KOPT-K1 (cell line): Measurements from ENCODE around the gene FGF8.

ENCODE experiments used
- H3K27ac ChIP-seq: fragments of 200-600 bp; sonication (generic); 2 replicates; pipeline ENCODE4 v1.5.1; 2016; ENCODE audit warnings: antibody characterized with exemption, mild to moderate bottlenecking, low read depth, low read length; ENCODE audit not compliant: poor library complexity, severe bottlenecking
- H3K36me3 ChIP-seq: fragments of 200-600 bp; sonication (generic); 2 replicates; pipeline ENCODE4 v1.5.1; 2017; ENCODE audit warnings: antibody characterized with exemption, mild to moderate bottlenecking, low read length, moderate library complexity; ENCODE audit not compliant: insufficient read depth
- H3K9me3 ChIP-seq: fragments of 200-600 bp; sonication (generic); 2 replicates; pipeline ENCODE4 v1.5.1; 2017; ENCODE audit warnings: antibody characterized with exemption, low read length, mild to moderate bottlenecking; ENCODE audit not compliant: insufficient read depth, poor library complexity, severe bottlenecking

FGF8 gene

GRCh38 chr10:101775273-101776160 lies at the start of gene FGF8:
Gene FGF8, minus strand, starts transcription at chr10:101776114. Its CDS starts 214 bp downstream, at chr10:101775900.
- Histone ChIP-seq H3K36me3 (peaks cover 5% of the 10 kb centered on the region; the same call in 1 of the 2 replicates), H3K9me3 (no peaks in the 10 kb centered on the region), H3K27ac (no peak within 1 kb of the TSS)

DNA sequence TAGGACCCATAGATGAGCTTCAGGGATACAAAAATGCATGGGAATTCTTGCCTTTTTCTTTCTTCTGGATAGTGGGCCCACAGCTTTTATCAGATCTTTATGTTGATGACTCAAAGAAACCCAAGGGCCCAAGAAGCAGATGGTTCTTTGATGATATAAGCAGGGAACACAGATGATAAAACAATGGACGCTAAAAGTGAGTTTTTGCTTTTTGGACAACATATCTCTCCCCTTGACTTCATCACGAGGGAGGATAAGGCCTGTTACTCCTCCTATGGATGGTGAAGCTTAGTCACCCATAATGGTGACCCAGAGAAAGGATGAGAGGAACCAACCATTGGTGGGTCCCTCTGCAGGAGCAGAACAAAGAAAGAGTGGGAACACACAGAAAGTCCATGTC lies 48.8 kb upstream of the FGF8 start:
- Histone ChIP-seq H3K9me3 (no peaks in the 10 kb centered on the region), H3K27ac (no peak overlapping the region), H3K36me3 (no peaks in the 10 kb centered on the region)

DNA sequence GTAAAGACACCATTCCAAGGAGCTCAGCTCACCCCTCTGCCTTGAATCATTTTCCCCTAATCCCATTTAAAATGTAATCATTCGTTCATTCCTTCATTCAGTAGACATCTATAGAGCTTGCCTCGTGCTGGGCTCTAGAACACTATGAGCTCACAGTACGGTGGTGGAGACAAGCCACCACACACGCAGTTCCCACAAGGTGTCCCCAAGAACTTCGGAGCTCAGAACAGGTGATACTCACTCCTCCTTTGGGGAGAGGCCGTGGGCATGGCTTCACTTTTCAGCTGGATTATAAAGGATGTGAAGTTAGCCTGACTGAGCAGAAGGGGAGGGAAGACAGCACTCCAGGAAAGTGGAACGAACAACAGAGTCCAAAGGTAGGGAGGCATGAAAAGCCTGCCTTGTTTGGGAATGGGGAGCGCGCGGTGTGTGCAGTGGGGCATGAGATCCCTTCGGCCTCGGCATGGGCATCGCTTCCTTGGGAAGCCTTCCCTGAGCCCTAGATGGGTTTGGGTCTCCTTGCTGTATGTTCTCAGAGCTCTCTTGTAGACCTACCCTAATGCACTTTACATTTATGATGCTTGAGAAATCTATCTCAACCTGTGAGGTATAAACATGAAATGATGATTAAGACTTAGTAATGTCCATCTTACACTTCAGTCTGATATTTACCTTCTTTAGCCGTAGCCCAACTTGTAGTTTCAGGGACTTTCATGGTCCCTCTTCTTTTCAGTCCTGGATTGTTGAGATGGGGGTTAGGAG lies 43.1 kb upstream of the FGF8 start:
- Histone ChIP-seq H3K27ac (peak overlapping the region; percentile 81), H3K36me3 (0 out of 2 replicates have a peak, but pooled peaks cover 5% of the 10 kb centered on the region), H3K9me3 (no peaks in the 10 kb centered on the region)

- H3K27ac ChIP-seq = peak within 1 kb of the TSS; percentile 81
- no peaks in the 10 kb centered on the region for H3K9me3 ChIP-seq
- H3K36me3 ChIP-seq = peaks cover 8% of the 10 kb centered on the region
Observed at GRCh38 chr10:101818119-101818871, 42.4 kb upstream of the FGF8 start, which contains the start of gene OGA. Gene OGA, minus strand, starts transcription at chr10:101818444. Its CDS starts 422 bp downstream, at chr10:101818022.

- H3K27ac ChIP-seq = peak overlapping the region; percentile 81
- no peaks in the 10 kb centered on the region for H3K9me3 ChIP-seq
- peaks cover 15% of the 10 kb centered on the region for H3K36me3 ChIP-seq
Observed at GRCh38 chr10:101817337-101818118, 41.6 kb upstream of the FGF8 start.

DNA sequence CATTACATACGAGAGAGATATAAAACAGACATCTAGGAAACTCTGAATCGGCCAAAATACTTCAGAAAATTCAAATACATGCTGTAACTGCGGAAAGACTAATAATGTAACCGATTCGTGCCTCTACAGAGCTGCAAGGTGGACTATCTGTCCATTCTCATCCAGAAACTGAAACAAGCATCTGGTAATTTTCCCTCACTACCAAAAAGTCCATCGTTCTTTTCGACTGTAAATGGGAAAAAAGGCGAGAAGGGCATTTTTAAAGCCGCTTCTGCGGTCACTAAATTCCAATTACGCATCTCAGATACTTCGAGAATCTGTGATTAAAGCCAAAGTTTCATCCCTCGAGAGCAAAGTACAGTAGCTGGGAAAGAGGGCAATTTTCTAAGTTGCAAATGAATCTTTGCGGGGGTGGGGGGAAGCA lies 41.0 kb upstream of the FGF8 start:
- peaks cover 22% of the 10 kb centered on the region for H3K36me3 ChIP-seq
- H3K27ac ChIP-seq = peak overlapping the region; percentile 81

DNA sequence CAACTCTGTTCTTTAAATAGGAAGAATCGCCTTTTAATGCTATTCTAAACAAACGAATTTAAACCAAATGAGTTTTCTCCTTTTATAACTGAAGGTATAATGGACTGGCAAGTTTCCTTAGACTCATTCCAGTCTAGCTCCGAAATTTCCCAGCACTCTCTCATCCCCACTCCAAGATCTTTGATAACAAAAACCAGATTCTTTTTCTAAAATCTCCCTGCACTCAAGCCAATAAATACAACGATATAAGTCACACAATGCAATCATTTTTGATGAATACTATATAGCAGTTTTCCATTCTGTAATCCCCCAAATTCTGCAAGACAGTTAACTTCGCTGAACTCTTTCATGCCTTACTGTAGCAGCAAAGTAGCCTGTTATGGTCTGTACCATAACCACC lies 40.5 kb upstream of the FGF8 start:
- Histone ChIP-seq H3K9me3 (no peaks in the 10 kb centered on the region), H3K36me3 (peaks cover 27% of the 10 kb centered on the region), H3K27ac (peak overlapping the region; percentile 81)

More for the DNA sequence above, 41.0 kb upstream of the FGF8 start:
- H3K9me3 ChIP-seq = no peaks in the 10 kb centered on the region

DNA sequence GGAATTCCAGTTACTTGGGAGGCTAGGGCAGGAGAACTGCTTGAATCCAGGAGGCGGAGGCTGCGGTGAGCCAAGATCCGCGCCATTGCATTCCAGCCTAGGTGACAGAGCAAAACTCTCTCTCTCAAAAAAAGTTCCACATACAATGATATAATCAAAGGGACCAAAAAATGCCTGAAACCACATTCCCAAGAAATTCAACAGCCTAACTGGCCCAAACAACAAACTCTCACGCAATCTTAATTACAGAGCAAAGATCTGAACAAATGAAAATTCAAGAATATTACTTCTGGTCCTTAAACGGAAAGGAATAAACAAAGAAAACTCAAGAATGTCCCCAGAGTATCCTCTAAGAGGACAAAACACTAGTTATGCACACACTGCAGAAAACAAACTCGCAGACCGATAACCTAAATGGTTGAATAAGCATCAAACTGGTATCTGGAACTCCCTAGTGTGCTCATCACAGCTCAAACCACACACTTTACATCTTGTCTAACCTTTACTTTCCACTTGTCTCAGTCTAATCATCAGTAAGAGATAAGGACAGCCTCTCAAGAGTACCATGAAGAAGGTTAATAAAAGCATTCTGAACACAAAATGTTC lies 38.7 kb upstream of the FGF8 start:
- Histone ChIP-seq H3K27ac (no peak overlapping the region), H3K36me3 (peaks cover 45% of the 10 kb centered on the region), H3K9me3 (no peaks in the 10 kb centered on the region)

DNA sequence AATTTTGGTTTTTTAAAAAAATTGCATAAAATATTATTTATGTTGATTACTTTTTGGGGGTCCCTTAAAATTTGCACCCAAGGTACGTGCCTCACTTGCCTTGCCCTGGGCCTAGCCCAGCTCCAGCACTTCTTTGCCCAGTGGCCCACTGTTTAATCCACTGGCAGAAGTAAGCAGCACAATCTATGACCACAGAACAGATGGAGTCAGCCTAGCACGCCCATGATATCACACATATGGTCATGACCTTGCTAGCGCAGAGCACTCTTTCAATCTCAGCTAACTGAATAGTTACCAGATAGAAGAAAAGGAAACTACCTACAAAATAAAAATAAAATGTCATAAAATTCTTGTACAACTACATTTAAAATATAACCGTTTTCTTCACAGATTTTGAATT lies 36.7 kb upstream of the FGF8 start:
- Histone ChIP-seq H3K9me3 (no peaks in the 10 kb centered on the region), H3K27ac (no peak overlapping the region), H3K36me3 (peaks cover 65% of the 10 kb centered on the region)

DNA sequence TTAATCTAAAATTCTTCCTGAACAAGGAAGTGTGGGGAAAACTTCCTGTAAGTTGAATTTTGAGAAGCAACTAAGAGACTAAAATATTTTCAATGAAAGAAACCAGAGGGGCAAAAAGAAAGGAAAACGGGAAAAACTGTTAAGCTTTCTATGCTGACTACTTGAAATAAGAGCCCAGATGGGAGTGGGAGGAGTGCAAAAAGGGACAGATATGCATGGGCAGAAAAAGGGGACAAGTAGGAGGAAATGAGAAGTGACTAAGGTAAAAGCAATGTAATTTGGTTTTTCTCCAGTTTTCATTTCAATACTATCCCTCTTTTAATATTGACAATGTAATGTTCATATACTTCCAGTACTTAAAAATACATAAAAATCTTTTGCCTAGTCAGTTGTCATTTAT lies 31.2 kb upstream of the FGF8 start:
- H3K36me3 ChIP-seq = peaks cover 100% of the 10 kb centered on the region
- H3K27ac ChIP-seq = no peak overlapping the region
- no peaks in the 10 kb centered on the region for H3K9me3 ChIP-seq

DNA sequence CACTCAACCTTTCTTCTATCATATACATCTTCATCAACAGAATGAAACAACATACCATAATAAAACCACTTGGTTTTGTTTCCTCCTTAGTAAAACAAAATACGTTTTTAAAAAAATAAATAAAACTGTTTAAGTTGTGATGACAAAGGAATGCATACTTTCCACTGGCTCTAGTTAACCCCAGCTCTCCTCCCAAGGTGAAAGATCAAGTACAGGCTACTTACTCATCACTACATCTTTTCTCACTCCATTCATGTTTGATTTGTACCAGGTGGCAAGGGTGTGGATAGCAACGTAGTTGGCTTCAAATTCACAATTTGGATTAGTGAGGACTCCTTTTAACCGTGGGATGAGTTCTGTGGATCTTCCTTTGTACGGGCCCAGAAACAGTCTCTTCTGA lies 27.6 kb upstream of the FGF8 start:
- Histone ChIP-seq H3K27ac (no peak overlapping the region), H3K36me3 (peaks cover 100% of the 10 kb centered on the region), H3K9me3 (no peaks in the 10 kb centered on the region)

DNA sequence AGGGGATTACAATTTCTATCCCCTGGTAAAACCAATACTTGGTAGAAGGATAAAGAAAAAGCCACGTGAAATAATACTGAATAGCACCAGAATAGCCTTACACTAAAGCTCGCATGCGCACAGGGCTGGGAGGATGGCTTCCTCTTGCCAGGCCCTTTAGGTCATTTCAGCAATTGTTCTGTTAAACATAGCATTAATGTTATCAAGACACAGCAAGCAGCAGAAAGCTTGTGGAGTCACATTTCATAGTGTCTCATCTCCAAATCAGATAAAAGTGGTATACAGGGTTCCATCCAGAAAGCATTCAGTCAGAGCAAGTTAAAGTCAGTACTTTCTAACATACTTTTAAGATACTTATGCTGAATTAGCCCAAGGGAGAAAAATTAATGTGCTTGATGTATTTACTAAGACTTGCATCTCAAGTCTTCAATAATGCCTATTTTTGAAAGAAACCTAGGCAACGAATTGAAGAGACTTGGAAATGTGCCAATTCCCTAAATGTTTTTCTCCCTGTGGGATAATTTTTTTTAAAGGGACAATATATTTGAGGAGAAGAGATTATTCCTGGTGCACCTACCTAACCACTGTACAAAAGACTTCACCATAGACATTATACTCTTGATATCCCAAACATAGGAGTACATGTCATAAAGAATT lies 21.6 kb upstream of the FGF8 start:
- no peaks in the 10 kb centered on the region for H3K9me3 ChIP-seq
- H3K27ac ChIP-seq = no peak overlapping the region
- peaks cover 99% of the 10 kb centered on the region for H3K36me3 ChIP-seq

DNA sequence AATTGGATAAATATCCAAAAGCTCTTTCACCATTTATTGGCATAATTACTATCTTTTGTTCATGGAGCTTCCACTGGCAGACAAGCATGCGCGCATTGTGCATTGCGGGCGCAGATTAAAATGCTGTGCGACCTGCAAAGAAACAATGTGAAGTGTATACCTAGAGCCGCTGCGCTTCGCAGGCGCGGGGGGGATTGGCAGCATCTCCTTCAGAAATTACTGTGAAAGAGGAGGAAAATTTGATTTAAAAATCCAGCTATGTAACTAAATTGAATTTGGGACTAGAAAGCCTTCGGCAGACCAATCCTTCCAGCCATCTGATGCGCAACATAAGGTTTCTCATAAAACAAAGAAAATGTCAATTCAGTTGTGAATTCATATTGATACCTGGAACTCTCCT lies 17.6 kb upstream of the FGF8 start:
- H3K9me3 ChIP-seq = no peaks in the 10 kb centered on the region
- H3K36me3 ChIP-seq = peaks cover 98% of the 10 kb centered on the region
- no peak overlapping the region for H3K27ac ChIP-seq
